Measurements from ENCODE around the gene CMTM2. TPM values are rescaled to one million over a fixed set of nuclear protein-coding genes. Genes with fewer than 3 reads are reported as not detected.

CMTM2 gene
- total and polyA plus RNA-seq, 9 of the 15 experiments (the other 6 are each of a cell fraction or from before 2014, with no cell fraction given) = not detected

GRCh38 chr16:66603537-66604375 lies 24.5 kb downstream of the CMTM2 start (continued):
- peak; percentile 72; the same call in 1 of the 2 replicates for TF ChIP-seq ATF4 (CRISPR knock-in tag; IDR thresholded peaks at IDR 0.05)
- TF ChIP-seq ATF7 (IDR thresholded peaks at IDR 0.05) = no peak
- TF ChIP-seq ZBTB5 (IDR thresholded peaks at IDR 0.05) = no peak
- TF ChIP-seq ZNF518B (CRISPR knock-in tag; IDR thresholded peaks at IDR 0.05) = no peak
- TF ChIP-seq RNF2 (IDR thresholded peaks at IDR 0.05) = no peak
- TF ChIP-seq THRAP3 (IDR thresholded peaks at IDR 0.05; ENCODE audit: borderline replicate concordance) = peak; percentile 32; the same call in 1 of the 2 replicates
- TF ChIP-seq ZBTB8A (IDR thresholded peaks at IDR 0.05; ENCODE audit: partially characterized antibody) = no peak
- no peak for TF ChIP-seq POLR2AphosphoS5 (IDR thresholded peaks at IDR 0.05; ENCODE audit: control insufficient read depth, insufficient read depth, low read depth, low read length)
- peak; percentile 61 for TF ChIP-seq HINFP (tag; conservative IDR thresholded peaks at IDR 0.05; ENCODE audit: low read depth)
- TF ChIP-seq ZFP91 (CRISPR knock-in tag; IDR thresholded peaks at IDR 0.05) = peak; percentile 59; the same call in 1 of the 2 replicates
- TF ChIP-seq CREM (IDR thresholded peaks at IDR 0.05; ENCODE audit: low read depth) = no peak; the same call in 1 of the 2 replicates
- TF ChIP-seq ZBTB1 (CRISPR knock-in tag; IDR thresholded peaks at IDR 0.05; ENCODE audit: borderline replicate concordance, low read depth) = no peak
- TF ChIP-seq IRF2 (CRISPR knock-in tag; IDR thresholded peaks at IDR 0.05) = no peak
- TF ChIP-seq MCM7 (IDR thresholded peaks at IDR 0.05) = no peak; a peak in 1 of 4 replicates
- TF ChIP-seq TBL1XR1 (IDR thresholded peaks at IDR 0.05; ENCODE audit: low read length in 2 of 2) = no peak
- TF ChIP-seq ZNF584 (CRISPR knock-in tag; IDR thresholded peaks at IDR 0.05; ENCODE audit: low read depth) = peak; percentile 87
- no peak for TF ChIP-seq FOSL1 (tag; conservative IDR thresholded peaks at IDR 0.05)
- no peak for TF ChIP-seq SLC30A9 (CRISPR knock-in tag; IDR thresholded peaks at IDR 0.05)

Data from K562 (cell line).